ENCODE data around the gene SEMA3E.

- no peak for TF ChIP-seq SMAD3 (CRISPR knock-in tag; conservative IDR thresholded peaks at IDR 0.05)
- no peak for TF ChIP-seq POLR2A (conservative IDR thresholded peaks at IDR 0.05)
- no peak for TF ChIP-seq PML (IDR thresholded peaks at IDR 0.05; ENCODE audit: low read length)
- TF ChIP-seq ZNF239 (CRISPR knock-in tag; IDR thresholded peaks at IDR 0.05), result no peak
- no peak for TF ChIP-seq E4F1 (CRISPR knock-in tag; IDR thresholded peaks at IDR 0.05; ENCODE audit: borderline replicate concordance)
- no peak for TF ChIP-seq TOE1 (IDR thresholded peaks at IDR 0.05; ENCODE audit: borderline replicate concordance)
- no peak for TF ChIP-seq TOE1 (CRISPR knock-in tag; IDR thresholded peaks at IDR 0.05; ENCODE audit: borderline replicate concordance, low read depth)
- TF ChIP-seq JUNB (CRISPR knock-in tag; conservative IDR thresholded peaks at IDR 0.05), result no peak
Observed at GRCh38 chr7:83414947-83415346, 234.0 kb downstream of the SEMA3E start.
